SK-N-SH (cell line): ENCODE data around the gene LDB2. TPM values are rescaled to one million over a fixed set of nuclear protein-coding genes. Genes with fewer than 3 reads are reported as not detected.

Source experiments
- CTCF ChIA-PET: fragments of 300-600, 350-600 bp; formaldehyde crosslinking; extraction: SDS; loops from one replicate; lab custom pipeline; 2021; lab: Yijun Ruan, JAX
- POLR2A ChIA-PET: fragments of 350-600 bp; sonication (Branson Sonifier 250); formaldehyde crosslinking; extraction: SDS; loops from one replicate; lab custom pipeline; 2020; ENCODE audit warnings: antibody characterized with exemption, inconsistent platforms; lab: Yijun Ruan, JAX
- DNase-seq: peaks from one replicate; pipeline ENCODE4 v3.0.0; 2012
- H2AFZ ChIP-seq: fragments of 200-600 bp; sonication (generic); 2 replicates; pipeline ENCODE4 v1.8.1; 2016; ENCODE audit warnings: antibody characterized with exemption, mild to moderate bottlenecking, low read depth
- H3F3A ChIP-seq: fragments of 200-600 bp; sonication (generic); replicated peaks from 2 replicates; pipeline ENCODE3; 2016; ENCODE audit warnings: antibody characterized with exemption, mild to moderate bottlenecking; ENCODE audit not compliant: insufficient read depth
- H3K27ac ChIP-seq, 2 experiments: fragments of 200-500 bp in 1 of 2; fragments of 200-600 bp in 1 of 2; sonication (Bioruptor generic) in 1 of 2; sonication (generic), shearing (Covaris generic) in 1 of 2; 2 replicates each; pipeline versions ENCODE4 v1.5.1 to v1.6.1; 2014 to 2016; ENCODE audit warnings: low read depth in 2 of 2, inconsistent platforms in 1 of 2, low read length in 1 of 2, mild to moderate bottlenecking in 1 of 2, mixed read lengths in 1 of 2
- H3K27me3 ChIP-seq: fragments of 200-600 bp; sonication (generic), shearing (Covaris generic); 2 replicates; pipeline ENCODE4 v1.6.1; 2016; ENCODE audit warnings: mixed run types; ENCODE audit not compliant: insufficient read depth
- H3K36me3 ChIP-seq, 2 experiments: fragments of 200-500 bp in 1 of 2; fragments of 200-600 bp in 1 of 2; sonication (Bioruptor generic) in 1 of 2; sonication (generic) in 1 of 2; replicated peaks in 1 of 2; 2 replicates each; pipeline versions ENCODE3 to v1.5.1; 2014 to 2016; ENCODE audit warnings: low read length in 1 of 2, mild to moderate bottlenecking in 1 of 2; ENCODE audit not compliant: insufficient read depth in 2 of 2, control insufficient read depth in 1 of 2
- H3K4me1 ChIP-seq, 2 experiments: fragments of 200-500 bp in 1 of 2; fragments of 200-600 bp in 1 of 2; sonication (Bioruptor generic) in 1 of 2; sonication (generic), shearing (Covaris generic) in 1 of 2; 2 replicates each; pipeline versions ENCODE4 v1.5.1 to v1.6.1; 2014 to 2016; ENCODE audit warnings: low read depth in 1 of 2, low read length in 1 of 2, mixed run types in 1 of 2; ENCODE audit not compliant: insufficient read depth in 2 of 2, control insufficient read depth in 1 of 2
- H3K4me2 ChIP-seq: fragments of 200-600 bp; sonication (generic), shearing (Covaris generic); 2 replicates; pipeline ENCODE4 v1.6.1; 2017; ENCODE audit warnings: mixed run types
- H3K4me3 ChIP-seq, 2 experiments: fragments of 200-500 bp in 1 of 2; fragments of 200-600 bp in 1 of 2; sonication (Bioruptor generic) in 1 of 2; sonication (generic), shearing (Covaris generic) in 1 of 2; 2 replicates each; pipeline versions ENCODE4 v1.5.1 to v1.8.1; 2014 to 2016; ENCODE audit warnings: low read depth in 2 of 2, inconsistent platforms in 1 of 2, low read length in 1 of 2, mild to moderate bottlenecking in 1 of 2, mixed read lengths in 1 of 2, moderate library complexity in 1 of 2
- H3K79me2 ChIP-seq: fragments of 200-600 bp; sonication (generic); 2 replicates; pipeline ENCODE4 v1.8.1; 2017; ENCODE audit warnings: mild to moderate bottlenecking; ENCODE audit not compliant: insufficient read depth
- H3K9ac ChIP-seq: fragments of 200-600 bp; sonication (generic); 2 replicates; pipeline ENCODE4 v1.6.1; 2017; ENCODE audit warnings: mixed run types
- H3K9me2 ChIP-seq: fragments of 200-600 bp; sonication (generic); 2 replicates; pipeline ENCODE4 v1.6.1; 2017; ENCODE audit warnings: mixed run types
- H3K9me3 ChIP-seq: fragments of 200-600 bp; sonication (generic); 2 replicates; pipeline ENCODE4 v1.6.1; 2017; ENCODE audit warnings: mixed run types, mild to moderate bottlenecking, moderate library complexity
- H4K20me1 ChIP-seq: fragments of 200-600 bp; sonication (generic); 2 replicates; pipeline ENCODE4 v1.6.1; 2017; ENCODE audit warnings: mild to moderate bottlenecking, mixed run types; ENCODE audit not compliant: insufficient read depth
- CTCF ChIP-seq: fragments of 200-600 bp; sonication (generic); IDR thresholded peaks from 2 replicates; pipeline ENCODE4 v1.6.1; 2017; ENCODE audit warnings: antibody characterized with exemption, mild to moderate bottlenecking, moderate library complexity
- EP300 ChIP-seq, 2 experiments: IDR thresholded peaks; 2 replicates each; pipeline versions ENCODE4 v1.4.0 to v1.6.1; 2012; ENCODE audit warnings: borderline replicate concordance in 1 of 2, low read depth in 1 of 2, low read length in 1 of 2
- GABPA ChIP-seq: IDR thresholded peaks from 2 replicates; pipeline ENCODE4 v1.4.0; 2012; ENCODE audit warnings: low read depth, mild to moderate bottlenecking
- GATA2 ChIP-seq: sonication (generic); formaldehyde crosslinking; IDR thresholded peaks from 2 replicates; pipeline ENCODE4 v1.5.0; 2020; ENCODE audit warnings: mild to moderate bottlenecking, missing genetic modification reagents
- MEF2A ChIP-seq: IDR thresholded peaks from 2 replicates; pipeline ENCODE4 v1.4.0; 2012; ENCODE audit warnings: low read depth, borderline replicate concordance
- RAD21 ChIP-seq: IDR thresholded peaks from 2 replicates; pipeline ENCODE4 v1.6.1; 2012; ENCODE audit warnings: mild to moderate bottlenecking, low read length
- RCOR1 ChIP-seq: fragments of 150-350 bp; IDR thresholded peaks from 2 replicates; pipeline ENCODE4 v1.6.1; 2017; ENCODE audit warnings: antibody characterized with exemption, low read length
- RFX5 ChIP-seq: IDR thresholded peaks from 2 replicates; pipeline ENCODE4 v1.6.1; 2012; ENCODE audit warnings: mild to moderate bottlenecking, improper control_type of control experiment, low read length
- TAF1 ChIP-seq: IDR thresholded peaks from 2 replicates; pipeline ENCODE4 v1.6.1; 2012; ENCODE audit warnings: low read depth, mild to moderate bottlenecking, low read length, moderate library complexity, borderline replicate concordance
- TCF12 ChIP-seq: IDR thresholded peaks from 2 replicates; pipeline ENCODE4 v1.4.0; 2012
- TEAD4 ChIP-seq: IDR thresholded peaks from 2 replicates; pipeline ENCODE4 v1.4.0; 2012; ENCODE audit warnings: mild to moderate bottlenecking, borderline replicate concordance; ENCODE audit not compliant: insufficient read depth
- USF1 ChIP-seq: IDR thresholded peaks from 2 replicates; pipeline ENCODE4 v1.4.0; 2012; ENCODE audit warnings: low read depth, borderline replicate concordance
- YY1 ChIP-seq: IDR thresholded peaks from 2 replicates; pipeline ENCODE4 v1.4.0; 2012; ENCODE audit warnings: low read depth, mild to moderate bottlenecking
- ZBTB33 ChIP-seq: IDR thresholded peaks from 2 replicates; pipeline ENCODE4 v1.4.0; 2012; ENCODE audit warnings: low read depth, borderline replicate concordance
- WGBS: methylation state at CpG from one replicate; pipeline ENCODE4 v1.1.6; 2017; ENCODE audit warnings: low lambda C conversion rate; 5-methylcytosine and 5-hydroxymethylcytosine counted together
- polyA plus RNA-seq, 3 experiments: library from polyadenylated mRNA; depleted of rRNA; stranded (reverse); fragments of >200 nt; gene quantifications; 2 replicates each; pipeline ENCODE4 v1.2.3, GENCODE V29; 2012

The LDB2 gene
- polyA plus RNA-seq, 1 of the 3 experiments (the other 2 are of a cell fraction) = 11.0 TPM

GRCh38 chr4:16583764-16584163 is 314.7 kb downstream of the LDB2 start:
- Histone ChIP-seq H3K79me2 (no peaks in the 10 kb centered on the region), H3K9ac (no peak overlapping the region), H3K27me3 (no peaks in the 10 kb centered on the region), H2AFZ (no peak overlapping the region), H3F3A (peaks cover 7% of the 10 kb centered on the region), H3K9me3 (no peaks in the 10 kb centered on the region), H3K36me3 (peaks cover 0 to 5% of the 10 kb centered on the region in 2 experiments), H4K20me1 (no peaks in the 10 kb centered on the region), H3K9me2 (no peaks in the 10 kb centered on the region), H3K27ac (no peak overlapping the region), H3K4me3 (no peak overlapping the region), H3K4me2 (no peak overlapping the region), H3K4me1 (peaks cover 0 to 8% of the 10 kb centered on the region in 2 experiments; a peak in 1 of 4 replicates)
- 70% methylated on average over 8 of the region's 8 CpGs for WGBS
- ChIA-PET CTCF (interaction anchor here (1.0 to 1.4 kb wide), 2 partner anchors 56 to 741 kb away, joined by 3 to 4 read pairs; no protein-coding TSS in a partner anchor), POLR2A (no interaction called here)
- no peak for TF ChIP-seq MEF2A
- TF ChIP-seq TAF1 = no peak
- no peak for TF ChIP-seq RFX5
- no peak for TF ChIP-seq TEAD4
- TF ChIP-seq TCF12 = no peak
- TF ChIP-seq EP300 (IDR thresholded peaks at IDR 0.05; ENCODE audit: borderline replicate concordance in 1 of 2, low read depth in 1 of 2, low read length in 1 of 2) = no peak
- no peak for TF ChIP-seq GATA2 (CRISPR knock-in tag)
- TF ChIP-seq YY1 = no peak
- no peak for TF ChIP-seq GABPA
- no peak for TF ChIP-seq USF1
- no peak for DNase-seq

- no peak overlapping the region for H3K27ac ChIP-seq
- ChIA-PET CTCF (interaction anchor here (1.1 to 1.4 kb wide), 2 partner anchors 58 to 291 kb away, joined by 3 to 5 read pairs; no protein-coding TSS in a partner anchor), POLR2A (no interaction called here)
- H3K9me3 ChIP-seq = no peaks in the 10 kb centered on the region
- H4K20me1 ChIP-seq = no peaks in the 10 kb centered on the region
- peaks cover 0 to 6% of the 10 kb centered on the region in 2 experiments for H3K36me3 ChIP-seq
- WGBS = 95% methylated on average over 8 of the region's 10 CpGs
- no peak overlapping the region for H3K4me2 ChIP-seq
- H3K4me3 ChIP-seq = no peak overlapping the region
- no peaks in the 10 kb centered on the region for H3K27me3 ChIP-seq
- H3F3A ChIP-seq = peaks cover 7% of the 10 kb centered on the region
- TF ChIP-seq TAF1 (no peak), CTCF (peak; percentile 36), RAD21 (peak; percentile 46; the same call in 1 of the 2 replicates), RCOR1 (no peak), ZBTB33 (no peak)
- H3K79me2 ChIP-seq = no peaks in the 10 kb centered on the region
- peaks cover 0 to 8% of the 10 kb centered on the region in 2 experiments; a peak in 1 of 4 replicates for H3K4me1 ChIP-seq
- no peaks in the 10 kb centered on the region for H3K9me2 ChIP-seq
- no peak overlapping the region for H2AFZ ChIP-seq
- DNase-seq = peak; percentile 18
- H3K9ac ChIP-seq = no peak overlapping the region
Measured at GRCh38 chr4:16582526-16582925, 315.9 kb downstream of the LDB2 start.
